ENCODE measurements around the gene ABI3BP.

DNA sequence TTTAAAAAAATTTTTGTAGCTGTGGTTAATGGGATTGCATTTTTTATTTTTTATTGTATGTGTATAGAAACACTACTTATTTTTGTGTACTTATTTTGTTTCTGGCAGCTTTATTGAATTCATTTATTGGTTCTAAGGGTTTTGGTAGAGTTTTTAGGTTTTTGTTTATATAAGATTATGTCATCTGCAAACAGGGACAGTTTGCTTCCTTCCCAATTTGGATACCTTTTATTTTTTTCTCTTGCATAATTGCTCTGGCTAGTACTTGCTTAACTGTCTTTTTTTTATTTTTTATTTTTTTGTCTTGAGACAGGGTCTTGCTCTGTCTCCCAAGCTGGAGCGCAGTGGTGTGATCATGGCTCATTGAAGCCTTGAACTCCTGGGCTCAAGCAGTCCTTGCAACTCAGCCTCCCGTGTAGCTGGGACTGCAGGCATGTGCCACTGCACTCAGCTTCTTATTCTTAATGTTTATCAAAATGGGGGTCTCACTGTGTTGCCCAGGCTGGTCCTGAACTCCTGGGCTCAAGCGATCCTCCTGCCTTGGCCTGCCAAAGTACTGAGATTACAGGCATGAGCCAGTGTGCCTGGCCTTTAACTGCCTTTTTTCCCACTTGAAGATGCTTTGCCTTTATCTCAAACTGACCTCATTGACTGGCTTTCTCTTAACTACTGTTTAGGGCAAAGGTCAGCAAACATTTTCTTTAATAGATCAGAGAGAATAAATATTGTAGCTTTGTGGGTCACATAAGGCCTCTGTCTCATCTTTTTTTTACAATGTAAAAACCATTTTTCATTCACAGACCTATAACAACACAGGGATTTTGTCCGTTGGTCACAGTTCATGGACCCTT, 275.4 kb downstream of the ABI3BP start:
- TF ChIP-seq, protein P1, sequence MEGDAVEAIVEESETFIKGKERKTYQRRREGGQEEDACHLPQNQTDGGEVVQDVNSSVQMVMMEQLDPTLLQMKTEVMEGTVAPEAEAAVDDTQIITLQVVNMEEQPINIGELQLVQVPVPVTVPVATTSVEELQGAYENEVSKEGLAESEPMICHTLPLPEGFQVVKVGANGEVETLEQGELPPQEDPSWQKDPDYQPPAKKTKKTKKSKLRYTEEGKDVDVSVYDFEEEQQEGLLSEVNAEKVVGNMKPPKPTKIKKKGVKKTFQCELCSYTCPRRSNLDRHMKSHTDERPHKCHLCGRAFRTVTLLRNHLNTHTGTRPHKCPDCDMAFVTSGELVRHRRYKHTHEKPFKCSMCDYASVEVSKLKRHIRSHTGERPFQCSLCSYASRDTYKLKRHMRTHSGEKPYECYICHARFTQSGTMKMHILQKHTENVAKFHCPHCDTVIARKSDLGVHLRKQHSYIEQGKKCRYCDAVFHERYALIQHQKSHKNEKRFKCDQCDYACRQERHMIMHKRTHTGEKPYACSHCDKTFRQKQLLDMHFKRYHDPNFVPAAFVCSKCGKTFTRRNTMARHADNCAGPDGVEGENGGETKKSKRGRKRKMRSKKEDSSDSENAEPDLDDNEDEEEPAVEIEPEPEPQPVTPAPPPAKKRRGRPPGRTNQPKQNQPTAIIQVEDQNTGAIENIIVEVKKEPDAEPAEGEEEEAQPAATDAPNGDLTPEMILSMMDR (conservative IDR thresholded peaks at IDR 0.05; ENCODE audit: low read length): no peak
- TF ChIP-seq EZH2phosphoT487 (IDR thresholded peaks at IDR 0.05; ENCODE audit: borderline replicate concordance): no peak

All from Loucy (cell line).